ENCODE results near the gene CSNK2B. TPM values are rescaled to one million over a fixed set of nuclear protein-coding genes. Genes with fewer than 3 reads are reported as not detected.

CSNK2B gene
- total and polyA plus RNA-seq, 7 donors: 188 to 232 (median 206) TPM

- intact Hi-C loops (cut with DNase I): loop anchor here (2.0 kb wide), 1 partner anchor 31 kb away; the partner anchor contains the start of gene BAG6
- DNase-seq: no peak
- TF ChIP-seq POLR2A (IDR thresholded peaks at IDR 0.05): no peak
- TF ChIP-seq POLR2AphosphoS5 (IDR thresholded peaks at IDR 0.05): no peak
- no peak for TF ChIP-seq EP300 (IDR thresholded peaks at IDR 0.05)
- no peak for TF ChIP-seq CTCF (IDR thresholded peaks at IDR 0.05)
- no peaks in the 10 kb centered on the region for H3K27me3 ChIP-seq
- no peaks in the 10 kb centered on the region for H3K9me3 ChIP-seq
- H3K4me1 ChIP-seq: peaks cover 2 to 24% (median 20%) of the 10 kb centered on the region in 4 donors
- H3K27ac ChIP-seq: peak overlapping the region; percentile 97 to 98 (median 98)
- WGBS, 2 donors: 4 to 16% methylated on average over 15 of the region's 15 CpGs
- peak overlapping the region; percentile 72 to 87 (median 82) for H3K4me3 ChIP-seq
- peaks cover 23 to 33% (median 31%) of the 10 kb centered on the region in 4 donors for H3K36me3 ChIP-seq
Measured at GRCh38 chr6:31621320-31621939, 44.5 kb upstream of the CSNK2B start.

GRCh38 chr6:31621991-31622390 is 43.9 kb upstream of the CSNK2B start:
- WGBS, 2 donors: 11 to 38% methylated on average over 4 of the region's 4 CpGs
- TF ChIP-seq EP300 (IDR thresholded peaks at IDR 0.05) (no peak), CTCF (IDR thresholded peaks at IDR 0.05) (no peak), POLR2AphosphoS5 (IDR thresholded peaks at IDR 0.05) (peak in 1 of 4 donors; percentile 16)
- intact Hi-C loops (cut with DNase I): loop anchor here (2.0 kb wide), 1 partner anchor 31 kb away; the partner anchor contains the start of gene BAG6
- H3K9me3 ChIP-seq: no peaks in the 10 kb centered on the region
- peak overlapping the region; percentile 97 to 98 (median 98) for H3K27ac ChIP-seq
- H3K27me3 ChIP-seq: no peaks in the 10 kb centered on the region
- H3K4me1 ChIP-seq: peaks cover 2 to 24% (median 20%) of the 10 kb centered on the region in 4 donors
- H3K4me3 ChIP-seq: peak overlapping the region; percentile 72 to 87 (median 82)
- no peak for DNase-seq
- H3K36me3 ChIP-seq: peaks cover 25 to 39% (median 36%) of the 10 kb centered on the region in 4 donors

GRCh38 chr6:31622684-31623091 is 43.2 kb upstream of the CSNK2B start:
- H3K4me1 ChIP-seq: peaks cover 2 to 24% (median 20%) of the 10 kb centered on the region in 4 donors
- peaks cover 32 to 46% (median 43%) of the 10 kb centered on the region in 4 donors for H3K36me3 ChIP-seq
- no peaks in the 10 kb centered on the region for H3K27me3 ChIP-seq
- TF ChIP-seq EP300 (IDR thresholded peaks at IDR 0.05) (no peak), POLR2A (IDR thresholded peaks at IDR 0.05) (no peak), POLR2AphosphoS5 (IDR thresholded peaks at IDR 0.05) (no peak), CTCF (IDR thresholded peaks at IDR 0.05) (no peak)
- H3K27ac ChIP-seq: peak overlapping the region; percentile 97 to 98 (median 98)
- no peak overlapping the region for H3K4me3 ChIP-seq
- intact Hi-C loops (cut with DNase I): no loop called here
- WGBS, 2 donors: 67 to 74% methylated on average over 10 of the region's 10 CpGs
- DNase-seq: no peak
- no peaks in the 10 kb centered on the region for H3K9me3 ChIP-seq

GRCh38 chr6:31624070-31624469 is 41.8 kb upstream of the CSNK2B start:
- Histone ChIP-seq H3K36me3 (peaks cover 43 to 59% (median 57%) of the 10 kb centered on the region in 4 donors), H3K27me3 (no peaks in the 10 kb centered on the region), H3K27ac (no peak overlapping the region), H3K4me3 (no peak overlapping the region), H3K4me1 (peaks cover 2 to 24% (median 20%) of the 10 kb centered on the region in 4 donors), H3K9me3 (no peaks in the 10 kb centered on the region)
- TF ChIP-seq EP300 (IDR thresholded peaks at IDR 0.05) (no peak), CTCF (IDR thresholded peaks at IDR 0.05) (no peak), POLR2AphosphoS5 (IDR thresholded peaks at IDR 0.05) (no peak), POLR2A (IDR thresholded peaks at IDR 0.05) (no peak)
- intact Hi-C loops (cut with DNase I): no loop called here
- no peak for DNase-seq
- WGBS, 2 donors: 86 to 94% methylated on average over 10 of the region's 10 CpGs
